HepG2 (cell line): ENCODE results near the gene EHD1. TPM values are rescaled to one million over a fixed set of nuclear protein-coding genes. Genes with fewer than 3 reads are reported as not detected.

ENCODE experiments used
- ETV5 ChIP-seq: IDR thresholded peaks from 2 replicates; pipeline ENCODE4 v1.6.1; 2018; ENCODE audit warnings: missing biosample characterization, missing genetic modification reagents, inconsistent platforms, borderline replicate concordance
- HDAC1 ChIP-seq: sonication (generic); formaldehyde crosslinking; IDR thresholded peaks from 2 replicates; pipeline ENCODE4 v1.5.1; 2020; ENCODE audit warnings: mild to moderate bottlenecking, missing genetic modification reagents
- HNRNPL ChIP-seq: fragments of 200-400 bp; formaldehyde crosslinking; IDR thresholded peaks from 2 replicates; pipeline ENCODE4 v1.6.1; 2017; ENCODE audit warnings: mild to moderate bottlenecking, low read depth, low read length
- HNRNPUL1 ChIP-seq: fragments of 200-400 bp; formaldehyde crosslinking; IDR thresholded peaks from 2 replicates; pipeline ENCODE4 v1.6.1; 2017; ENCODE audit warnings: low read depth, mild to moderate bottlenecking, low read length, moderate library complexity
- ISL2 ChIP-seq: sonication (generic); formaldehyde crosslinking; IDR thresholded peaks from 2 replicates; pipeline ENCODE4 v1.5.0; 2020; ENCODE audit warnings: missing genetic modification reagents
- JDP2 ChIP-seq: sonication (generic); formaldehyde crosslinking; IDR thresholded peaks from 2 replicates; pipeline ENCODE4 v1.8.1; 2022; ENCODE audit warnings: missing genetic modification reagents, borderline replicate concordance
- KDM6A ChIP-seq: IDR thresholded peaks from 2 replicates; pipeline ENCODE4 v1.6.1; 2016; ENCODE audit warnings: low read depth
- NR2F6 ChIP-seq, 2 experiments: IDR thresholded peaks; 2 replicates each; pipeline ENCODE4 v1.6.1; 2016; ENCODE audit warnings: antibody characterized with exemption in 1 of 2, mild to moderate bottlenecking in 1 of 2
- NR3C1 ChIP-seq: sonication (generic); formaldehyde crosslinking; IDR thresholded peaks from 2 replicates; pipeline ENCODE4 v1.4.0; 2020; ENCODE audit warnings: missing genetic modification reagents
- PHF8 ChIP-seq: sonication (generic); formaldehyde crosslinking; IDR thresholded peaks from 2 replicates; pipeline ENCODE4 v1.5.0; 2020; ENCODE audit warnings: missing genetic modification reagents
- RFX1 ChIP-seq: fragments of 450-650 bp; IDR thresholded peaks from 2 replicates; pipeline ENCODE4 v1.6.1; 2017
- YEATS4 ChIP-seq: sonication (generic); formaldehyde crosslinking; IDR thresholded peaks from 2 replicates; pipeline ENCODE4 v1.4.0; 2020; ENCODE audit warnings: missing genetic modification reagents, borderline replicate concordance
- ZBTB7B ChIP-seq: sonication (generic); formaldehyde crosslinking; IDR thresholded peaks from 2 replicates; pipeline ENCODE4 v1.4.0; 2020; ENCODE audit warnings: missing genetic modification reagents
- ZMAT3 ChIP-seq: sonication (generic); formaldehyde crosslinking; conservative IDR thresholded peaks from 2 replicates; pipeline ENCODE4 v1.7.0; 2021; ENCODE audit warnings: missing genetic modification reagents
- ZMYM4 ChIP-seq: sonication (generic); formaldehyde crosslinking; IDR thresholded peaks from 2 replicates; pipeline ENCODE4 v1.8.1; 2023; ENCODE audit warnings: mild to moderate bottlenecking, missing genetic modification reagents
- ZNF501 ChIP-seq: sonication (generic); formaldehyde crosslinking; IDR thresholded peaks from 2 replicates; pipeline ENCODE4 v1.5.1; 2020; ENCODE audit warnings: mild to moderate bottlenecking, moderate library complexity, missing genetic modification reagents
- ZNF550 ChIP-seq: sonication (generic); formaldehyde crosslinking; IDR thresholded peaks from 2 replicates; pipeline ENCODE4 v1.4.0; 2020; ENCODE audit warnings: mild to moderate bottlenecking, missing genetic modification reagents, borderline replicate concordance
- polyA plus RNA-seq, 8 experiments: library from polyadenylated mRNA; depleted of rRNA in 3 of 8; stranded (reverse) in 7 of 8; unstranded in 1 of 8; fragments of >200 nt; fragmentation: Illumina TruSeq in 4 of 8; extraction: Trizol in 4 of 8; gene quantifications; 2 replicates each; pipeline versions ENCODE4 v1.2.1 to v1.2.3, GENCODE V29; 2011 to 2016; ENCODE audit warnings: low read depth in 4 of 8, missing spikeins in 1 of 8, mixed read lengths in 1 of 8; ENCODE audit not compliant: insufficient read depth in 1 of 8
- total RNA-seq, 5 experiments: library from RNA; depleted of rRNA; stranded (reverse); fragments of >200 nt; fragmentation: Illumina TruSeq; extraction: Trizol; gene quantifications; 2 replicates each; pipeline ENCODE4 v1.2.3, GENCODE V29; 2016; ENCODE audit warnings: low read depth in 1 of 5
- TF ChIP-seq, protein P1 (sequence below): sonication (generic); formaldehyde crosslinking; IDR thresholded peaks from 2 replicates; pipeline ENCODE4 v1.5.1; 2020; ENCODE audit warnings: mild to moderate bottlenecking, moderate library complexity, missing genetic modification reagents
- TF ChIP-seq, protein P2 (sequence below): sonication (generic); formaldehyde crosslinking; IDR thresholded peaks from 2 replicates; pipeline ENCODE4 v1.4.0; 2020; ENCODE audit warnings: missing genetic modification reagents
- TF ChIP-seq, protein P3 (sequence below): sonication (generic); formaldehyde crosslinking; IDR thresholded peaks from 2 replicates; pipeline ENCODE4 v1.4.0; 2020; ENCODE audit warnings: low read depth, mild to moderate bottlenecking, missing genetic modification reagents
- TF ChIP-seq, protein P4 (sequence below): IDR thresholded peaks from 2 replicates; pipeline ENCODE4 v1.6.1; 2012; ENCODE audit warnings: low read depth, low read length, improper control_type of control experiment

EHD1 gene
- total and polyA plus RNA-seq, 2 of the 13 experiments (the other 11 are each of a cell fraction or from before 2014, with no cell fraction given): 23.6 to 26.6 TPM

DNA sequence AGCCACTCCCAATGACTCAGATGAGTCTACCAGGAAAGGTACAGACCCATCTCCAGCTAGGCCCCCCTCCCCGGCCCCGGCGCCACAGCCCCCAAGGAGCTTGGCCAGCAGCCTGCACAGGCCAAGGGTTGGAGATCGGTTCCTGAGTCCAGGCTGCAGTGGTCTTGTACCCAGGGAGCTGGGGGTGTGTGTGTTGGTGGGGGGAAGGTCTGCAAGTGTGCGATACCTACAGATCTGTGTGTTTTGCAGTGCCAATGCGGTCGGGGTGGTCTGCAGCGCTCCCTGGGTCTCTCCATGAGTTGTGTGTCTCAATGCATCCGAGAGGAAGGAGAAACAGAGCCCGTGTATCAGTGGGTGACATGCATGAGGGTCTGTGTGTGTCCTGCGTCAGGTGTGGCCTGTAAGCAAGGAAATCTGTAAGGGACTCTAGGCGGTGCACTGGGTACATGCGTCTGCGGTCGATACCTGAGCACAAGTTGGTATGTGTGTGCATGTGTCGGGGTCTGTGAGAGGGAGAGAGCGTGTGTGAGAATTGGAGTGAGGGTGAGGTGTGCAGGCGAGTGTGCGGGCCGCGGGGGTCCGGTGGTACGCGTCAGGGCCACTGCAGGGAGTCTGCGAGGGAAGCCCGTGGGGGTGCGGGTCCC is 34.6 kb downstream of the EHD1 start (continued):
- TF ChIP-seq, protein P1, sequence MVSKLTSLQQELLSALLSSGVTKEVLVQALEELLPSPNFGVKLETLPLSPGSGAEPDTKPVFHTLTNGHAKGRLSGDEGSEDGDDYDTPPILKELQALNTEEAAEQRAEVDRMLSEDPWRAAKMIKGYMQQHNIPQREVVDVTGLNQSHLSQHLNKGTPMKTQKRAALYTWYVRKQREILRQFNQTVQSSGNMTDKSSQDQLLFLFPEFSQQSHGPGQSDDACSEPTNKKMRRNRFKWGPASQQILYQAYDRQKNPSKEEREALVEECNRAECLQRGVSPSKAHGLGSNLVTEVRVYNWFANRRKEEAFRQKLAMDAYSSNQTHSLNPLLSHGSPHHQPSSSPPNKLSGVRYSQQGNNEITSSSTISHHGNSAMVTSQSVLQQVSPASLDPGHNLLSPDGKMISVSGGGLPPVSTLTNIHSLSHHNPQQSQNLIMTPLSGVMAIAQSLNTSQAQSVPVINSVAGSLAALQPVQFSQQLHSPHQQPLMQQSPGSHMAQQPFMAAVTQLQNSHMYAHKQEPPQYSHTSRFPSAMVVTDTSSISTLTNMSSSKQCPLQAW: no peak
- TF ChIP-seq HNRNPL (no peak), YEATS4 (CRISPR knock-in tag) (no peak), ZBTB7B (CRISPR knock-in tag) (peak; percentile 12; the same call in 1 of the 2 replicates), JDP2 (CRISPR knock-in tag) (no peak), KDM6A (CRISPR knock-in tag) (no peak), ZNF550 (CRISPR knock-in tag) (no peak), HNRNPUL1 (no peak), ZNF501 (CRISPR knock-in tag) (no peak), NR3C1 (CRISPR knock-in tag) (no peak), RFX1 (no peak), ETV5 (CRISPR knock-in tag) (no peak), ISL2 (CRISPR knock-in tag) (no peak), ZMAT3 (CRISPR knock-in tag) (no peak), ZMYM4 (CRISPR knock-in tag) (no peak), NR2F6 (IDR thresholded peaks at IDR 0.05) (no peak), NR2F6 (CRISPR knock-in tag; IDR thresholded peaks at IDR 0.05) (no peak), PHF8 (CRISPR knock-in tag) (no peak), HDAC1 (peak; percentile 34; the same call in 1 of the 2 replicates)
- TF ChIP-seq, protein P2, sequence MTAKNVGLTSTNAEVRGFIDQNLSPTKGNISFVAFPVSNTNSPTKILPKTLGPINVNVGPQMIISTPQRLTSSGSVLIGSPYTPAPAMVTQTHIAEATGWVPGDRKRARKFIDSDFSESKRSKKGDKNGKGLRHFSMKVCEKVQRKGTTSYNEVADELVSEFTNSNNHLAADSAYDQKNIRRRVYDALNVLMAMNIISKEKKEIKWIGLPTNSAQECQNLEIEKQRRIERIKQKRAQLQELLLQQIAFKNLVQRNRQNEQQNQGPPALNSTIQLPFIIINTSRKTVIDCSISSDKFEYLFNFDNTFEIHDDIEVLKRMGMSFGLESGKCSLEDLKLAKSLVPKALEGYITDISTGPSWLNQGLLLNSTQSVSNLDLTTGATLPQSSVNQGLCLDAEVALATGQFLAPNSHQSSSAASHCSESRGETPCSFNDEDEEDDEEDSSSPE (CRISPR knock-in tag): no peak
- TF ChIP-seq, protein P3, sequence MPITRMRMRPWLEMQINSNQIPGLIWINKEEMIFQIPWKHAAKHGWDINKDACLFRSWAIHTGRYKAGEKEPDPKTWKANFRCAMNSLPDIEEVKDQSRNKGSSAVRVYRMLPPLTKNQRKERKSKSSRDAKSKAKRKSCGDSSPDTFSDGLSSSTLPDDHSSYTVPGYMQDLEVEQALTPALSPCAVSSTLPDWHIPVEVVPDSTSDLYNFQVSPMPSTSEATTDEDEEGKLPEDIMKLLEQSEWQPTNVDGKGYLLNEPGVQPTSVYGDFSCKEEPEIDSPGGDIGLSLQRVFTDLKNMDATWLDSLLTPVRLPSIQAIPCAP (CRISPR knock-in tag): no peak
- TF ChIP-seq, protein P4, sequence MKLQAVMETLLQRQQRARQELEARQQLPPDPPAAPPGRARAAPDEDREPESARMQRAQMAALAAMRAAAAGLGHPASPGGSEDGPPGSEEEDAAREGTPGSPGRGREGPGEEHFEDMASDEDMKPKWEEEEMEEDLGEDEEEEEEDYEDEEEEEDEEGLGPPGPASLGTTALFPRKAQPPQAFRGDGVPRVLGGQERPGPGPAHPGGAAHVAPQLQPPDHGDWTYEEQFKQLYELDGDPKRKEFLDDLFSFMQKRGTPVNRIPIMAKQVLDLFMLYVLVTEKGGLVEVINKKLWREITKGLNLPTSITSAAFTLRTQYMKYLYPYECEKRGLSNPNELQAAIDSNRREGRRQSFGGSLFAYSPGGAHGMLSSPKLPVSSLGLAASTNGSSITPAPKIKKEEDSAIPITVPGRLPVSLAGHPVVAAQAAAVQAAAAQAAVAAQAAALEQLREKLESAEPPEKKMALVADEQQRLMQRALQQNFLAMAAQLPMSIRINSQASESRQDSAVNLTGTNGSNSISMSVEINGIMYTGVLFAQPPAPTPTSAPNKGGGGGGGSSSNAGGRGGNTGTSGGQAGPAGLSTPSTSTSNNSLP: no peak
